ENCODE results near the gene GTPBP2. TPM values are rescaled to one million over a fixed set of nuclear protein-coding genes. Genes with fewer than 3 reads are reported as not detected.

The GTPBP2 gene
- total and polyA plus RNA-seq, 2 donors (not counting 1 experiment from before 2014, with no cell fraction given): 80.8 to 103 TPM

DNA sequence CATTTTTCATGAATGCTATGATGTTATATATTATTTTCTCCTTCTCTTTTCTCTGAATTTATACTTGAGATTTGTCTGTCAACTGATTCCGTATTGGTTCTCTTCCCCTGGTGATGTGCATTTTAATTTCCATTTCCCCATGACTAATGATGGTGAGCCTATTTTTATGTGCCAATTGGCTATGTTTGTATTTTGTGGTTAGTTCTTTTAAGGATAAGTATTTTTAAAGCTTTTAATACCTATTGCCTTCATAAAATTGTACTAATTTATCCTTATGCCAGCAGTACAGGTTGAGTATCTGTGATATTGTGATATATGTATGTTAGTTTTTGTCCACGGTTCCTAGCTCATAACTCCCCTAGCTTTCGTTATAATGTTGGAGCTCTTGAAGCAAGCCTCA is 50.3 kb downstream of the GTPBP2 start:
- ATAC-seq (ENCODE audit: low read depth) (no peak), DNase-seq (no peak)
- CTCF ChIA-PET: interaction anchor here (0.9 kb wide), 1 partner anchor 11 kb away, joined by 3 read pairs; no protein-coding TSS in a partner anchor
- Histone ChIP-seq H3K36me3 (replicated peaks in 1 of 2; ENCODE audit: control extremely low read depth in 1 of 2, control insufficient read depth in 1 of 2, extremely low read depth in 1 of 2, insufficient read depth in 2 of 2, low read length in 1 of 2) (peaks cover 4 to 22% of the 10 kb centered on the region in 2 experiments), H3K27me3 (replicated peaks in 1 of 4; ENCODE audit: control extremely low read depth in 1 of 4, control insufficient read depth in 3 of 4, insufficient read depth in 4 of 4, low read length in 3 of 4) (no peaks in the 10 kb centered on the region), H3K79me2 (ENCODE audit: control insufficient read depth, insufficient read depth, low read length) (peaks cover 63% of the 10 kb centered on the region), H3K9me3 (ENCODE audit: control extremely low read depth in 1 of 3, control insufficient read depth in 2 of 3, insufficient read depth in 1 of 3, low read length in 2 of 3) (no peaks in the 10 kb centered on the region), H3K27ac (ENCODE audit: low read length in 2 of 2) (peak overlapping the region in 1 of 2 donors; percentile 80), H3K4me3 (ENCODE audit: control extremely low read depth in 1 of 5, extremely low read depth in 1 of 5, insufficient read depth in 1 of 5, low read depth in 2 of 5, low read length in 4 of 5) (no peak overlapping the region), H2AFZ (ENCODE audit: insufficient read depth, low read depth, low read length, poor library complexity, severe bottlenecking) (no peak overlapping the region), H3K9ac (ENCODE audit: low read length) (peak overlapping the region; percentile 80), H4K20me1 (ENCODE audit: control insufficient read depth, insufficient read depth, low read length, poor library complexity, severe bottlenecking) (peaks cover 13% of the 10 kb centered on the region), H3K4me2 (replicated peaks; ENCODE audit: low read depth, low read length, poor library complexity, severe bottlenecking) (peak overlapping the region; percentile 80), H3K4me1 (ENCODE audit: control insufficient read depth in 2 of 2, insufficient read depth in 2 of 2, low read length in 2 of 2) (peaks cover 28 to 40% of the 10 kb centered on the region in 2 donors)
- H3K4me1 Mint-ChIP-seq: peaks cover 37% of the 10 kb centered on the region
- TF ChIP-seq, protein P1, sequence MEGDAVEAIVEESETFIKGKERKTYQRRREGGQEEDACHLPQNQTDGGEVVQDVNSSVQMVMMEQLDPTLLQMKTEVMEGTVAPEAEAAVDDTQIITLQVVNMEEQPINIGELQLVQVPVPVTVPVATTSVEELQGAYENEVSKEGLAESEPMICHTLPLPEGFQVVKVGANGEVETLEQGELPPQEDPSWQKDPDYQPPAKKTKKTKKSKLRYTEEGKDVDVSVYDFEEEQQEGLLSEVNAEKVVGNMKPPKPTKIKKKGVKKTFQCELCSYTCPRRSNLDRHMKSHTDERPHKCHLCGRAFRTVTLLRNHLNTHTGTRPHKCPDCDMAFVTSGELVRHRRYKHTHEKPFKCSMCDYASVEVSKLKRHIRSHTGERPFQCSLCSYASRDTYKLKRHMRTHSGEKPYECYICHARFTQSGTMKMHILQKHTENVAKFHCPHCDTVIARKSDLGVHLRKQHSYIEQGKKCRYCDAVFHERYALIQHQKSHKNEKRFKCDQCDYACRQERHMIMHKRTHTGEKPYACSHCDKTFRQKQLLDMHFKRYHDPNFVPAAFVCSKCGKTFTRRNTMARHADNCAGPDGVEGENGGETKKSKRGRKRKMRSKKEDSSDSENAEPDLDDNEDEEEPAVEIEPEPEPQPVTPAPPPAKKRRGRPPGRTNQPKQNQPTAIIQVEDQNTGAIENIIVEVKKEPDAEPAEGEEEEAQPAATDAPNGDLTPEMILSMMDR (IDR thresholded peaks at IDR 0.05): no peak
- no peak for TF ChIP-seq EZH2 (IDR thresholded peaks at IDR 0.05; ENCODE audit: borderline replicate concordance, insufficient read depth, low read depth, low read length, poor library complexity, severe bottlenecking)
- intact Hi-C loops (cut with micrococcal nuclease): loop anchor here (5.0 kb wide), 2 partner anchors 211 to 549 kb away; partner anchors contain the start of genes MRPL14, TMEM63B and ZNF318
- no CpG with 5 or more reads among the region's 3 CpGs for WGBS (ENCODE audit: insufficient coverage)
- H3K27ac Mint-ChIP-seq: peak overlapping the region; percentile 64
- peak overlapping the region; percentile 45 for H3K4me3 Mint-ChIP-seq
- POLR2A ChIA-PET: no interaction called here
- no peaks in the 10 kb centered on the region for H3K9me3 Mint-ChIP-seq (ENCODE audit: insufficient read depth)
- H3K27me3 Mint-ChIP-seq: no peaks in the 10 kb centered on the region
